ENCODE measurements around the gene EXOSC5.
"Not testable (repeated sequence)": the region's sequence is repeated elsewhere in the genome, so short reads cannot be mapped to it uniquely, and the experiment has no call there.

The EXOSC5 gene

GRCh38 chr19:41364524-41365391 lies 32.4 kb downstream of the EXOSC5 start:
- no peak for DNase-seq

GRCh38 chr19:41363753-41364523 lies 33.2 kb downstream of the EXOSC5 start, which contains the start of gene B9D2:
B9D2 (minus strand) TSS chr19:41364149; CDS start chr19:41363519, 630 bp downstream.
- DNase-seq = peak; percentile 98

- DNase-seq = no peak
Measured at GRCh38 chr19:41363371-41363752, 33.8 kb downstream of the EXOSC5 start.

- DNase-seq = no peak
Measured at GRCh38 chr19:41362143-41362847, 34.9 kb downstream of the EXOSC5 start.

- DNase-seq = no peak
Measured at GRCh38 chr19:41359741-41360140, 37.4 kb downstream of the EXOSC5 start.

- no peak for DNase-seq
Measured at GRCh38 chr19:41357746-41358145, 39.4 kb downstream of the EXOSC5 start.

- DNase-seq = no peak
Measured at GRCh38 chr19:41356984-41357739, 40.0 kb downstream of the EXOSC5 start.

- DNase-seq = no peak
Measured at GRCh38 chr19:41355802-41356201, 41.4 kb downstream of the EXOSC5 start.

GRCh38 chr19:41355035-41355434 lies 42.1 kb downstream of the EXOSC5 start:
- DNase-seq = no peak

- no peak for DNase-seq
Measured at GRCh38 chr19:41354343-41354953, 42.7 kb downstream of the EXOSC5 start.

GRCh38 chr19:41353466-41354342 lies 43.5 kb downstream of the EXOSC5 start, which contains the start of gene TGFB1:
TGFB1 (minus strand) TSS chr19:41353922; CDS start chr19:41353044, 878 bp downstream.
- DNase-seq = peak; percentile 90

GRCh38 chr19:41352609-41353465 lies 44.3 kb downstream of the EXOSC5 start:
- peak; percentile 69 for DNase-seq

- no peak for DNase-seq
Measured at GRCh38 chr19:41352279-41352608, 44.9 kb downstream of the EXOSC5 start.

GRCh38 chr19:41351339-41352245 lies 45.6 kb downstream of the EXOSC5 start:
- peak; percentile 70 for DNase-seq

- peak; percentile 34 for DNase-seq
Measured at GRCh38 chr19:41350735-41351338, 46.3 kb downstream of the EXOSC5 start.

GRCh38 chr19:41346916-41347315 lies 50.2 kb downstream of the EXOSC5 start:
- not testable (repeated sequence) for DNase-seq

GRCh38 chr19:41344162-41344561 lies 53.0 kb downstream of the EXOSC5 start:
- DNase-seq = no peak

Data from EL (cell line).